Measurements from ENCODE around the gene ELK4.
A peak's percentile ranks its signal among the peaks of the same experiment; 100 is the strongest.

ELK4 gene

DNA sequence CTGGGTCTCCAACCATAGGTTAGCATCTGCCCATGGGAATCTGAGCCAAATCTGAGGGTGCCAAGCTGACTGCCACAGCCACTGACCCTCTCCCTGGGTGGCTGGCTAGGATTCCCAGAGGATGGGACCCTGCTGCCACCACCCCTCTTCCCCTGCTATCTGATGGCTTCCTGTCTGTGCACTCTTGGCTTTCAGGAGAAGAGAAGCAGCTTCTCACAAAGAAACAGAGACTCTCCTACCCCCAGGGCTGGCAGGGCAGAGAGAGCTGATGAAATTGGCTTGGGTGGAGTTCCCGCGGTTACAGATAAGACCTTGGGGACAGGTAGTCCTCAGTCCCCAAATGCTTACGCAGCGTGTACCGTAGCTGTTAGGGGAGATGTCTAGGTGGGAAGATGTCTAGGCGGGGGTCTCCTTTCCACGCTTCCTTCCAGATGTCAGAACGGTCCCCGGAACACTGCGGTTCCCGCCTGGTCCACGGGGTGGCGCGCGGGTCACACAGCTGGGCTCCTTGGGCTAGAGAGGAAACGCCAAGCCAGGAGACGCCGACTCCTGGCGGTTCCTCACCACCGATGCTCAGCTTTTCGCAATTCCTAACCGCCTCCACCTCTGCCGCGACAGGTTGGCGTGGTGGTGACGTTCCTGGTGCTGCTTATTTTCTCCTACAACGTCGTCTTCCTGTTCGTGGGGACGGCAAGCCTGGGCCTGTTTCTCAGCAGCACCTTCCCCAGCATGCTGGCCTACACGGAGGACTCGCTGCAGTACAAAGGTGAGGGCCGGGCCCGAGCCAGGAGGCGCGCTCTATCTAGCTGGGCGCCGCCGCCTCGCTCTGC lies 40.1 kb downstream of the ELK4 start:
- H3K4me1 Mint-ChIP-seq, result peaks cover 13% of the 10 kb centered on the region

DNA sequence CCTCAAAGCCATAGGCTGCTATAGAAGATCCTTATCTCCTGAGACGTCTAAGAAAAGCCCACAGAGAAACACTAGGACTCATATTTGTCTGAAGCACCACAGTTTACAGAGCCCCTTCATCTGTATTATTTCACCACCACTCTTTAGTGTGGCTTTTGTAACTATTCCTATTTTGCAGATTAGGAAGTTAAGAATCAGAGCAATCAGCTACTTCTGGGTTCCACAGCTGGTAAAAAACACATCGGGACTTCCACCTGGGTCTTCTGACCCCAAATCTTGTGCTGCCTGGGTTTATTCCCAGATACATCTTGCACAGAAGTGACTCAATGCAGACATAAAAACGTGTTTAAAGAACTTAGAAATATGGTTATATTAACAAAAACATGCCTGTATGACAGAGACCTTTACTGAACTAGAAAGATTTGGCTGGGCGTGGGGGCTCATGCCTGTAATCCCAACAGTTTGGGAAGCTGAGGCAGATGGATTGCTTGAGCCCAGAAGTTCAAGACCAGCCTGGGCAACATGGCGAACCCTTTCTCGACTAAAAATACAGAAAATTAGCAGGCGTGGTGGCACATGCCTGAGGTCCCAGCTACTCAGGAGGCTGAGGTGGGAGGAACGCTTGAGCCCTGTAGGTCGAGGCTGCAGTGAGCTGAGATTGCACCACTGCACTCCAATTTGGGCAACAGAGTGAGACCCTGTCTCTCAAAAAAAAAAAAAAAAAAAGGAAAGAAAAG lies 40.9 kb downstream of the ELK4 start:
- H3K36me3 Mint-ChIP-seq (ENCODE audit: low read depth), result peaks cover 10% of the 10 kb centered on the region
- H3K9me3 Mint-ChIP-seq, result no peaks in the 10 kb centered on the region
- TF ChIP-seq, protein P1, sequence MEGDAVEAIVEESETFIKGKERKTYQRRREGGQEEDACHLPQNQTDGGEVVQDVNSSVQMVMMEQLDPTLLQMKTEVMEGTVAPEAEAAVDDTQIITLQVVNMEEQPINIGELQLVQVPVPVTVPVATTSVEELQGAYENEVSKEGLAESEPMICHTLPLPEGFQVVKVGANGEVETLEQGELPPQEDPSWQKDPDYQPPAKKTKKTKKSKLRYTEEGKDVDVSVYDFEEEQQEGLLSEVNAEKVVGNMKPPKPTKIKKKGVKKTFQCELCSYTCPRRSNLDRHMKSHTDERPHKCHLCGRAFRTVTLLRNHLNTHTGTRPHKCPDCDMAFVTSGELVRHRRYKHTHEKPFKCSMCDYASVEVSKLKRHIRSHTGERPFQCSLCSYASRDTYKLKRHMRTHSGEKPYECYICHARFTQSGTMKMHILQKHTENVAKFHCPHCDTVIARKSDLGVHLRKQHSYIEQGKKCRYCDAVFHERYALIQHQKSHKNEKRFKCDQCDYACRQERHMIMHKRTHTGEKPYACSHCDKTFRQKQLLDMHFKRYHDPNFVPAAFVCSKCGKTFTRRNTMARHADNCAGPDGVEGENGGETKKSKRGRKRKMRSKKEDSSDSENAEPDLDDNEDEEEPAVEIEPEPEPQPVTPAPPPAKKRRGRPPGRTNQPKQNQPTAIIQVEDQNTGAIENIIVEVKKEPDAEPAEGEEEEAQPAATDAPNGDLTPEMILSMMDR (IDR thresholded peaks at IDR 0.05), result no peak
- no peak overlapping the region for H3K4me3 Mint-ChIP-seq
- no peak overlapping the region for H3K27ac Mint-ChIP-seq
- no peak for DNase-seq
- peaks cover 34% of the 10 kb centered on the region for H3K27me3 Mint-ChIP-seq (ENCODE audit: low read depth, poor library complexity)
- H3K4me1 Mint-ChIP-seq, result peaks cover 13% of the 10 kb centered on the region

More for the DNA sequence above, 40.1 kb downstream of the ELK4 start:
- H3K9me3 Mint-ChIP-seq, result no peaks in the 10 kb centered on the region
- DNase-seq, result peak; percentile 96
- H3K36me3 Mint-ChIP-seq (ENCODE audit: low read depth), result peaks cover 11% of the 10 kb centered on the region
- H3K4me3 Mint-ChIP-seq, result peak overlapping the region; percentile 71
- peaks cover 31% of the 10 kb centered on the region for H3K27me3 Mint-ChIP-seq (ENCODE audit: low read depth, poor library complexity)
- H3K27ac Mint-ChIP-seq, result no peak overlapping the region
- TF ChIP-seq, protein P1 (IDR thresholded peaks at IDR 0.05), result peak; percentile 96

DNA sequence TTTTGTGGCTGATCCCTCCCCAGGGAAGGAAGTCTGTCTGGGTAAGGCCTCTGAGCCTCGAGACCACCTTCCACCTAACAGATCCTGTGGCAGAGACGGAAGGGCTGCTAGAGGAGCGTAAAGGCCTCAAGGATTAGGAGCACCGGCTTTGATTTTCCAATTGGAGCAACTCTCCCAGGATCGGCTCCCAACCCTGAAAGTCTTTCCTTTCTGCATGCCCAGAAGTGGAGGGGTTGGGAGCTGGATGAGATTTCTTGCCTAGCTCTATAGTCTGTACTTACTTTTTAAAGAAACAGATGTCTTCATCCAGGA lies 41.4 kb downstream of the ELK4 start:
- H3K27ac Mint-ChIP-seq, result no peak overlapping the region
- H3K9me3 Mint-ChIP-seq, result no peaks in the 10 kb centered on the region
- H3K36me3 Mint-ChIP-seq (ENCODE audit: low read depth), result peaks cover 6% of the 10 kb centered on the region
- no peak overlapping the region for H3K4me3 Mint-ChIP-seq
- TF ChIP-seq, protein P1 (IDR thresholded peaks at IDR 0.05), result no peak
- peaks cover 37% of the 10 kb centered on the region for H3K27me3 Mint-ChIP-seq (ENCODE audit: low read depth, poor library complexity)
- DNase-seq, result no peak
- H3K4me1 Mint-ChIP-seq, result peaks cover 13% of the 10 kb centered on the region

DNA sequence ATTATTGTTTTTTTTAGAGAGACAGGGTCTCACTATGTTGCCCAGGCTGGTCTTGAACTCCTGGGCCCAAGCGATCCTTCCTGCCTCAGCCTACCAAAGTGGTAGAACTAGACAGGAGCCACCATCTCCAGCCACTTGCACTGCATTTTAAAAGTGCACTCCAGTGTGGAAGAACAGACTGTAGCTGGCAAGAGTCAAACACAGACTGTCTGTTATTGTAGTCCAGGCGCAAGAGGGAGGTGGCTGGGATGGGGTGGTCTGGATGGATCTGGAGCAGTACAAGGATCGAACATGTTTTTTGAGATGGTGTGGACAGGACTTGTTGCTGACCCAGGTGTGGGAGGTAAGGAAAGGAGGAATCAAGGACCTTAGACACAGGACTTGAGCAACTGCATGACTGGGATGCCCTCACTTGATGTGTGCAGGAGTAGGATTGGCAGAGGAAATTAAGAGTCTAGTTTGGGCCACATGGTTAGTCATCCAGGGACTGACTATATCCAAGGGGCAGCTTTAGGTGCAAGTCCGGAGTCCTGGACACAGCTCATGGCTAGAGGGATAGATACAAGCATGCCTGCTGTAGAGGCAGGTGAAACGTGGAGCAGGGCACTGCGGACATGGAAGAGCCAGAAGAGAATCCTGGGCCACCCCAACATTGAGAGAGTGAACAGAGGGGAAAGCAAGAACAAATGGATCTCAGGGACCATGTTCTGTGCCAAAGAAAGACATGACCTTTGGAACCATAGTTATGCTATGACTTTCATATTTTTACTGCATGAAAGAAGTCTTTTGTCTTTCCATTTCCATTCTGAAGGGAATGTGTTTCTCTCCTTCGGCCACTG lies 42.0 kb downstream of the ELK4 start:
- DNase-seq, result no peak
- H3K4me3 Mint-ChIP-seq, result no peak overlapping the region
- no peak overlapping the region for H3K27ac Mint-ChIP-seq
- peaks cover 37% of the 10 kb centered on the region for H3K27me3 Mint-ChIP-seq (ENCODE audit: low read depth, poor library complexity)
- no peaks in the 10 kb centered on the region for H3K9me3 Mint-ChIP-seq
- H3K36me3 Mint-ChIP-seq (ENCODE audit: low read depth), result peaks cover 2% of the 10 kb centered on the region
- H3K4me1 Mint-ChIP-seq, result peaks cover 13% of the 10 kb centered on the region
- TF ChIP-seq, protein P1 (IDR thresholded peaks at IDR 0.05), result no peak

DNA sequence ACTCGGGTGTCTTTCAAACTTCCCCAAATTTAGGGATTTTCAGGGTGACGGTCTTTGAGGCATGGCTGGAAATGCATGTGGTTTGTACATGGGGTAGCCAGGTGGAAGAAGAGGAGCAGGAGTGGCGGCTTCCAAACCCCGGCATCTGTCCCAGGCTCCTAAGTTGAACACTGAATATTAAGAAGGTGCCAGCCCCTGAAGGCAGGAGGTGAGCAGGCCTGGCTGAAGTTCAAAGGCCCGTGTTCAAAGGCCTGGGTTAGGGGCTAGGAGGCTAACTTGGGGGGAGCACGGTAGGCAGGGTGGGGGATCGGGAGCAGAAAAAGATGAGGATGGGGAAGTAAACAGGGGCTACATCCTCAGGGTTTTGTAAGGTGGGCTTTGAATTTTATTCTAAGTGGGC lies 42.8 kb downstream of the ELK4 start:
- Mint-ChIP-seq H3K27ac (no peak overlapping the region), H3K9me3 (no peaks in the 10 kb centered on the region), H3K4me3 (no peak overlapping the region), H3K4me1 (peaks cover 13% of the 10 kb centered on the region), H3K36me3 (ENCODE audit: low read depth) (no peaks in the 10 kb centered on the region), H3K27me3 (ENCODE audit: low read depth, poor library complexity) (peaks cover 37% of the 10 kb centered on the region)
- TF ChIP-seq, protein P1 (IDR thresholded peaks at IDR 0.05), result no peak
- no peak for DNase-seq

All from nephron progenitor cell (in vitro differentiated cells).